BJ (cell line): ENCODE data around the gene CRY1. TPM values are rescaled to one million over a fixed set of nuclear protein-coding genes. Genes with fewer than 3 reads are reported as not detected.

Experiments used
- CTCF ChIA-PET: fragments of 350-600 bp; formaldehyde crosslinking; extraction: SDS; loops from one replicate; lab custom pipeline; 2021; ENCODE audit warnings: antibody characterized with exemption, inconsistent platforms; lab: Yijun Ruan, JAX
- POLR2A ChIA-PET: fragments of 300-600 bp; sonication (Branson Sonifier 250); formaldehyde crosslinking; extraction: SDS; loops from one replicate; lab custom pipeline; 2021; ENCODE audit warnings: antibody characterized with exemption; lab: Charles Lee
- DNase-seq: peaks from one replicate; pipeline ENCODE4 v3.0.0-alpha.2; 2011; ENCODE audit warnings: low read depth
- H3K27me3 ChIP-seq: 2 replicates; pipeline ENCODE4 v1.6.0; 2011; ENCODE audit warnings: low read length; ENCODE audit not compliant: control insufficient read depth, insufficient read depth
- H3K36me3 ChIP-seq: 2 replicates; pipeline ENCODE4 v1.5.1; 2011; ENCODE audit warnings: low read length; ENCODE audit not compliant: control insufficient read depth, insufficient read depth
- H3K4me3 ChIP-seq: 2 replicates; pipeline ENCODE4 v1.5.1; 2011; ENCODE audit warnings: low read depth, mild to moderate bottlenecking, control low read depth, low read length
- polyA plus RNA-seq: library from polyadenylated mRNA; depleted of rRNA; stranded (reverse); fragments of >200 nt; gene quantifications from 2 replicates; pipeline ENCODE4 v1.2.3, GENCODE V29; 2011
- TF ChIP-seq, protein P1 (sequence below): IDR thresholded peaks from 2 replicates; pipeline ENCODE4 v1.5.1; 2011; ENCODE audit warnings: low read depth, mild to moderate bottlenecking, control low read depth, inconsistent platforms, low read length, moderate library complexity; ENCODE audit not compliant: insufficient read depth

The CRY1 gene
- polyA plus RNA-seq, 1 experiment = 6.9 TPM

DNA sequence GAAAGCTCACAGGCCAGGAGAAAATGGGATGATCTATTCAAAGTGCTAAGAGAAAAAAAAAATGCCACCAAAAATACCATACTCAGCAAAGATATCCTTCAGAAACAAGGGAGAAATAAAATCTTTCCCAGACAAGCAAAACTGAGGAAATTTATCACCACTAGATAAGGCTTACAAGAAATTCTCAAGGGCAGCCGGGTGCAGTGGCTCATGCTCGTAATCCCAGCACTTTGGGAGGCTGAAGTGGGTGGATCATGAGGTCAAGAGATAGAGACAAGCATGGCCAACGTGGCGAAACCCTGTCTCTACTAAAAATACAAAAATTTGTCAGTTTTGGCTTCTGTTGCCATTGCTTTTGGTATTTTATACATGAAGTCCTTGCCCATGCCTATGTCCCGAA is 48.2 kb downstream of the CRY1 start:
- TF ChIP-seq, protein P1, sequence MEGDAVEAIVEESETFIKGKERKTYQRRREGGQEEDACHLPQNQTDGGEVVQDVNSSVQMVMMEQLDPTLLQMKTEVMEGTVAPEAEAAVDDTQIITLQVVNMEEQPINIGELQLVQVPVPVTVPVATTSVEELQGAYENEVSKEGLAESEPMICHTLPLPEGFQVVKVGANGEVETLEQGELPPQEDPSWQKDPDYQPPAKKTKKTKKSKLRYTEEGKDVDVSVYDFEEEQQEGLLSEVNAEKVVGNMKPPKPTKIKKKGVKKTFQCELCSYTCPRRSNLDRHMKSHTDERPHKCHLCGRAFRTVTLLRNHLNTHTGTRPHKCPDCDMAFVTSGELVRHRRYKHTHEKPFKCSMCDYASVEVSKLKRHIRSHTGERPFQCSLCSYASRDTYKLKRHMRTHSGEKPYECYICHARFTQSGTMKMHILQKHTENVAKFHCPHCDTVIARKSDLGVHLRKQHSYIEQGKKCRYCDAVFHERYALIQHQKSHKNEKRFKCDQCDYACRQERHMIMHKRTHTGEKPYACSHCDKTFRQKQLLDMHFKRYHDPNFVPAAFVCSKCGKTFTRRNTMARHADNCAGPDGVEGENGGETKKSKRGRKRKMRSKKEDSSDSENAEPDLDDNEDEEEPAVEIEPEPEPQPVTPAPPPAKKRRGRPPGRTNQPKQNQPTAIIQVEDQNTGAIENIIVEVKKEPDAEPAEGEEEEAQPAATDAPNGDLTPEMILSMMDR = no peak
- ChIA-PET POLR2A (no interaction called here), CTCF (no interaction called here)
- Histone ChIP-seq H3K36me3 (no peaks in the 10 kb centered on the region), H3K27me3 (no peaks in the 10 kb centered on the region), H3K4me3 (no peak overlapping the region)
- DNase-seq = no peak

DNA sequence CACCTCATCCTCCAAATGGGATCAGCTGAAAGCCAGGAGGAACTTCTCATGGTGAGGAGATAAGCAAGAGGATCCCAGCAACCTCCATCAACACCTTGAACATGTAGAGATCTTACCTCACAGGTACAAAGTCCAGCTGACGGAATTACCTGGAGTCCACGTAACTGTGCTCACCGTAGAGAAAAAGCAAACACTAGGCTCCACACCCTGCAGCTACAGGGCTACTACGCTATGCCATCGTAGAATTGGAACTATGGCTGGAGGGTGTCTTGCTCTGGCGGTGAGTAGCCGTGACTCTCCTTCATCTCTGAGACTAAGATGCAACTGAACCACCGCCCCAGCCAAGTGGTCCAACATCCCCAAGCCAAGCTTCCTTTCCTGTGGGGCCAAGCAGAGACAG is 50.5 kb downstream of the CRY1 start:
- Histone ChIP-seq H3K4me3 (no peak overlapping the region), H3K27me3 (no peaks in the 10 kb centered on the region), H3K36me3 (no peaks in the 10 kb centered on the region)
- DNase-seq = no peak
- TF ChIP-seq, protein P1 = no peak
- POLR2A ChIA-PET = no interaction called here
- CTCF ChIA-PET = no interaction called here

DNA sequence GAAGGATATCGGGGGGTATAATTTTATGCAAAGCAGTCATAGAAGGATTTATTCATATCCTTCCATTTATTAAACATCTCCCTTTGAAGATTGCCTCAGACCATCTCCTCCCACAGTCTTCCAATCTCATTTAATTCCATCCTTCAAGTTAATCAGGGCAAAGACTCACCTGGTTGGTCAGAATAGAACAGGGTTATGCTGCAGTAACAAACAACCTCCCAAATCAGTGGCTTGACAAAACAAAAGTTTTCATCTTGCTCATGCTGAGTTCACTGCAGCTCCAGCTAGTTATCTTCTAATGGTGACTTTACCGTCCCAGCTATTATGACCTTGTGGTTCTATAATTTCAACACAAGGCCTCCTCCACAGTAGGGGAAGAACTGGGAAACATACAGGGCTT is 57.6 kb downstream of the CRY1 start:
- DNase-seq = no peak
- POLR2A ChIA-PET = no interaction called here
- no peak overlapping the region for H3K4me3 ChIP-seq
- TF ChIP-seq, protein P1 = no peak
- no peaks in the 10 kb centered on the region for H3K36me3 ChIP-seq
- no peaks in the 10 kb centered on the region for H3K27me3 ChIP-seq
- CTCF ChIA-PET = interaction anchor here (0.8 kb wide), 1 partner anchor 11 kb away, joined by 3 read pairs; no protein-coding TSS in a partner anchor

DNA sequence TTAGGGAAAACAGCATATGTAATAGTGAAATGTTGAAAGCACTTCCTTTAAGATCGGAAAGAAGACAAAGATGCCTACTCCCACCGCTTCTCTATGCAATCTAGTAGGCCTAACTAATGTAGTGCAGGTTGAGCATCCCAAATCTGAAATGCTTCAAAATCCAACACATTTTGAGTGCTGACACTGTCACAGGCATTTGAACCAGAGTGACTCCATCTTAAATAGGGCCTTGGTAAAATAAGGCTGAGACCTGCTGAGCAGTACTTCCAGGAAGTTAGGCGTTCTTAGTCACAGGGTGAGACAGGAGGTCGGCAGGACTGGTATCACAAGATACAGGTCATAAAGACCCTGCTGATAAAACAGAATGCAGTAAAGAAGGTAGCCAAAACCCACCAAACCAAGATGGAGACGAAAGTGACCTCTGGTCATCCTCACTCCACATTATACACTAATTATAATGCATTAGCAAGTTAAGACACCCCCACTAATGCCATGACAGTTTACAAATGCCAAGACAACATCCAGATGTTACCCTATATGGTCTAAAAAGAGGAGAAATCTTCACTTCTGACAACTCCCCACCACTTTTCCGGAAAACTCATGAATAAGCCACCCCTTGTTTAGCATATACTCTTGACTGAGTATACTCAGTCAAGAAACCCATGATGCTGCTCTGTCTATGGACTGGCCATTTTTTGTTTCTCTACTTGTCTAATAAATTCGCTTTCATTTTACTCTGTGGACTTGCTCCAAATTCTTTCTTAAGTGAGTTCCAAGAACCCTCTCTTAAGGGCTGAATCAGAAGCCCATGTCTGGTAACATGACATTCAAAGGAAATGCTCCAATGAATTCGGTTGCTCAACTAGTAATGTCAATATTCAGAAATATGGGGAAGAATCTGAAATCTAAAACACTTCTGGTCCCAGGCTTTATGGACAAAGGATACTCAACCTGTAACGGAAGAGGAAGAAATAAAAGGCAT is 59.3 kb downstream of the CRY1 start:
- H3K4me3 ChIP-seq = no peak overlapping the region
- ChIA-PET POLR2A (no interaction called here), CTCF (interaction anchor here (0.9 kb wide), 1 partner anchor 10 kb away, joined by 4 read pairs; no protein-coding TSS in a partner anchor)
- no peaks in the 10 kb centered on the region for H3K36me3 ChIP-seq
- DNase-seq = no peak
- TF ChIP-seq, protein P1 = no peak
- H3K27me3 ChIP-seq = no peaks in the 10 kb centered on the region

DNA sequence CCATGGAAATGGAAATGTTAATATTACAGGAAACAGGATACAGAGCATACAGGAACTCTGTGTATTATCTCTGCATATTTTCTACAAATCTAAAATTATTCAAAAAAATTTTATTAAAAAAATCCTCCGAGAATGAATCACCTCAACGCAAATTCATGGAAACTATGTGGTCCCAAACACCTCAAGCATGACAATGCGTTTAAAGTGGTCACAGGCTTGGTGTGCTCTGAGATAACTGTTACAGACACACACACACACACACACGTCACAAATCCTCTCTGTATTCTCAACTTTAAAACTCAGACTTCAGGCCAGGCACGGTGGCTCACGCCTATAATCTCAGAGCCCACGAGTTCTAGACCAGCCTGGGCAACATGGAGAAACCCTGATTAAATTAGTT is 61.1 kb downstream of the CRY1 start:
- POLR2A ChIA-PET = no interaction called here
- CTCF ChIA-PET = no interaction called here

More for the DNA sequence above, 61.1 kb downstream of the CRY1 start:
- Histone ChIP-seq H3K27me3 (no peaks in the 10 kb centered on the region), H3K4me3 (no peak overlapping the region), H3K36me3 (no peaks in the 10 kb centered on the region)
- TF ChIP-seq, protein P1 = no peak
- no peak for DNase-seq
